Epidermal melanocyte (primary cell): ENCODE results near the gene PKP3.
A peak's percentile ranks its signal among the peaks of the same experiment; 100 is the strongest.

Experiments used
- DNase-seq: peaks from one replicate; pipeline ENCODE4 v3.0.0; 2011; ENCODE audit warnings: low spot score; ENCODE audit not compliant: insufficient read length

The PKP3 gene

DNA sequence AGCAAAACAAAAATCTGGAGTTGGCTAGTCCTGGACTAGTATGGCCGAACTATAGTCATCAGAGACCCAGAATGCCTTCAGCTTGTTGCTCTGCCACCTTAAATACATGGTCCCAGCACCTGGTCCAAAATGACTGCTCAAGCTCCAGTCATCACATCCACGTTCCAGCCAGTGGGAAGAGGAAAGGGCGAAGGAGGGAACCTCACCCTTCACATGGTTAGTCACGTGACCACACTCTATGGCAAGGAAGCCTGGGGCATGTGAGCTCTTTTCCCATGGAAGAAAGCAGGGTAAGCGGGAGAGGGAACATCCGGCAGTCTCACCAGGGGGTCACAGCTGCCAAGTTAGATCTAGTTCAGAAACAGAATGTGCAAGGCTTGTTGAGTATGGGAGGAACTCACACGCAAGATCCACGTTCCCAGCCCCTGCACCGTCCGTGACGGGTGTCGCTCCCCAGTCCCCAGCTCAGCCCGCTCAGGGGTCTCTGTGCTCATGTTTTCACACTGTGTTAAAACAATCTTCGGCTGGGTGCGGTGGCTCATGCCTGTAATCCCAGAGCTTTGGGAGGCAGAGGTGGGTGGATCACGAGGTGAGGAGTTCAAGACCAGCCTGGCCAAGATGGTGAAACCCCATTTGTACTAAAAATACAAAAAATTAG is 49.7 kb downstream of the PKP3 start:
- DNase-seq, result peak; percentile 84

DNA sequence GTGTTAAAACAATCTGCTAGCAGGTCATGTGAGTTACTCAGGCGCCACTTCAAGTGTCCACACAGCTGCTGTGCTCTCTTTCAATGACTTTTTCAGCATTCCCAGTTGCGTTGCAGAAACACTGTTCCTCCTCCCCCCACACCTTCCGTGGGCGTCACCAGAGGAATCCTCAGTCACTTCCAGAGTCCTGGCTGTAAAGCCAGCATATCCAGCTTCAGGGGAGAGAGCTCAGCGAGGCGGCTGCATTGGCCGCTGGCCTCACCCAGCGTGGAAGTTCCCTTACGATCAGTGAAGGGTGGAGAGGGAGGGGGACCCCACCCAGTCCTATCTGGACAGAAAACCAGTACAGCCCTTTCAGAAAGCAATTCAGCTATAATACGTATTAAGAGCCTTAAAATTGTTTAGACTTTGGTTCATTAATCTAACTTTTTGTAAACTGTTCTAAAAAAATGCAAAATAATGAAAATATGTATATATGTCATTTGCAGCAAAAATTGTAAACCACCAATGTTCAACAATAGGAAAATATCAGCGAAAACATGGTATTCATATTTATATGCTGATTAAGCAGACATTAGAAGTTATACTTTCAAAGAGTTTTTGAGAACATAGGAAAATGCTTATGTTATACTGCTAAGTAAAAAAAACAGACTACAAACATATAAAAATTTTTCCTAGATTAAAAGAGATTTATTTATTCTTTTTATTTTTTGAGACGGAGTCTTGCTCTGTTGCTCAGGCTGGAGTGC is 50.6 kb downstream of the PKP3 start:
- DNase-seq, result no peak

GRCh38 chr11:445765-446588 is 52.0 kb downstream of the PKP3 start:
- no peak for DNase-seq

- no peak for DNase-seq
These were observed 52.9 kb downstream of the PKP3 start for GRCh38 chr11:446891-447290.

DNA sequence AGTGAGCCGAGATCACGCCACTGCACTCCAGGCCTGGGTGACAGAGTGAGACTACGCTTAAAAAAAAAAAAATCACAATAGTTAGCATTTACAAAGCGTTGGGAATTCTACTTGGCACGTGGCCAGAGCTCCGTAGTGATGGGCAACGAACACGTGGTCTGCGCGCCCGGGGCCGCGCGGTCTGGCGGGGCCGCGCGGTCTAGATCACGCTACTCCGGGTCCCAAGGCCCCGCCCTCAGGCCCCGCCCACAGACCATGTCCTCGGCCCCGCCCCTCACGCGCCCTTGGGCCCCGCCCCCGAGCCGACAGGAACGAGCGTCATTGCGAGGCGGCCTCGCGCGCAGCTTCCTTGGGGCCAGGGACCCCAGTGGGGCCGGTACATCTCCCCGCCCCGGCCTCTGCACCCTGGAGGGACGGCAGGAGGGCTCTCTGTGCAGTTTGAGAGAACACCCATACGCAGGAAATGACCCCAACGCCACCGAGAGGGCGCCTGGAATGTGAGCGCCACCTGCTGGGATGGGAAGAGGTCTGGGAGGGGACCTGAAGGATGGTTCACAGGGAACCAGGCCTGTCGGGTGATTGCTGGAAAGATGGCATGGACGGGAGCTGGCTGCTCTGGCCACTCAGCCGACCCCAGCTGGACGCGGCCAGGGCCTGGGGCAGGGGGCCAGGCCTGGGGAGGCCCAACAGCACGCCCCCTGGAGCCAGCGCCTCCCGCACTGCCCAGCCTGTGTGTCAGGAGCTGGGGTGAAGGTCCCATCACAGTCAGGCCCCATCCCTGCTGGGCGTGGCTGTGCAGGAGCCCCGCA is 54.1 kb downstream of the PKP3 start:
- DNase-seq, result peak; percentile 91

- peak; percentile 90 for DNase-seq
These were observed 56.1 kb downstream of the PKP3 start, which contains the start of gene PTDSS2 for GRCh38 chr11:449889-450808. Gene PTDSS2 (plus strand): TSS chr11:450279. CDS start chr11:450456, 177 bp downstream.

GRCh38 chr11:450809-451451 is 56.9 kb downstream of the PKP3 start:
- DNase-seq, result peak; percentile 64

GRCh38 chr11:451738-452137 is 57.7 kb downstream of the PKP3 start:
- no peak for DNase-seq

- no peak for DNase-seq
These were observed 58.3 kb downstream of the PKP3 start for GRCh38 chr11:452203-452744.

GRCh38 chr11:452916-453527 is 59.0 kb downstream of the PKP3 start:
- no peak for DNase-seq

- no peak for DNase-seq
These were observed 59.6 kb downstream of the PKP3 start for GRCh38 chr11:453564-453963.

- DNase-seq, result no peak
These were observed 60.0 kb downstream of the PKP3 start for GRCh38 chr11:454043-454442.
